Spinal cord (tissue), 10 donors: ENCODE results near the gene UBE2E2. TPM values are rescaled to one million over a fixed set of nuclear protein-coding genes. Genes with fewer than 3 reads are reported as not detected.

ENCODE experiments used
- DNase-seq, 6 donors: peaks; one replicate each; pipeline versions ENCODE4 v3.0.0 to v3.0.0-alpha.2; 2013 to 2015; ENCODE audit warnings: low spot score in 6 of 6, low read depth in 4 of 6
- H3K27ac ChIP-seq: one replicate; pipeline ENCODE4 v1.5.1; 2013; ENCODE audit warnings: low read depth, low read length, control low read depth
- H3K27me3 ChIP-seq: one replicate; pipeline ENCODE4 v1.6.1; 2013; ENCODE audit warnings: low read length; ENCODE audit not compliant: control insufficient read depth, insufficient read depth
- H3K36me3 ChIP-seq: one replicate; pipeline ENCODE4 v1.6.1; 2013; ENCODE audit warnings: low read length; ENCODE audit not compliant: control insufficient read depth, insufficient read depth
- H3K4me1 ChIP-seq: one replicate; pipeline ENCODE4 v1.6.1; 2013; ENCODE audit warnings: low read length; ENCODE audit not compliant: control insufficient read depth, insufficient read depth
- H3K4me3 ChIP-seq: one replicate; pipeline ENCODE4 v1.5.1; 2013; ENCODE audit warnings: low read depth, low read length, control low read depth
- H3K9me3 ChIP-seq: one replicate; pipeline ENCODE4 v1.6.1; 2013; ENCODE audit warnings: low read length; ENCODE audit not compliant: control insufficient read depth, insufficient read depth
- WGBS: methylation state at CpG from one replicate; pipeline ENCODE4 v1.1.5; 2013; ENCODE audit warnings: missing lambda C conversion rate; ENCODE audit not compliant: insufficient coverage; 5-methylcytosine and 5-hydroxymethylcytosine counted together
- polyA plus RNA-seq, 2 donors: library from polyadenylated mRNA; unstranded; fragments of 120-200 nt; gene quantifications; one replicate each; pipeline ENCODE4 v1.2.1, GENCODE V29; 2013; ENCODE audit not compliant: insufficient read length in 2 of 2
- total RNA-seq, 2 donors: library from RNA; depleted of rRNA in 1 of 2; stranded (reverse); fragments of 120-200 nt in 1 of 2; fragments of >200 nt in 1 of 2; gene quantifications; one replicate each; pipeline versions ENCODE4 v1.2.3 to v1.2.4, GENCODE V29; 2013 to 2014
- donor health status: healthy.

The UBE2E2 gene
- total and polyA plus RNA-seq, 4 donors, result 38.8 to 144 (median 82.6) TPM

DNA sequence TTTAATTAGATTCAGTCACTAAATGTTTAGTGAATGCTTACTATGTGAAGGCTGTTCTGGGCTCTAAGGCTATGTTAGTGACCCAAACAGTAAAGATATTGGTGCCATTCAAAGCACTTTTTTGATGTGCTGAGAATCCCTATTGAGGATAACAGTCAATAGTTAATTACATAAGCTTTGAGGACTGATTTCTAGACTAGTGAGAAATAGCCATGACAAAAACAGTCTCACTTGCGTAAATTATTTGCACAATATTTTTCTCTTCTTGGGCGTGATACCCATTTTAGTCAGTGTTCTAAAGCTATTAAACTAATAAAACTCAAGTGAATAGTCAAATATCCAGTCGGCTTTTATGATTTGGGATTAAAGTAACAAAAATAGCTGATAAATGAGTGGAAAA, 74.6 kb downstream of the UBE2E2 start:
- H3K9me3 ChIP-seq, result no peaks in the 10 kb centered on the region
- H3K27ac ChIP-seq, result no peak overlapping the region
- 90% methylated on average over 2 of the region's 3 CpGs for WGBS
- H3K36me3 ChIP-seq, result no peaks in the 10 kb centered on the region
- H3K4me1 ChIP-seq, result no peaks in the 10 kb centered on the region
- no peak for DNase-seq
- H3K4me3 ChIP-seq, result no peak overlapping the region
- no peaks in the 10 kb centered on the region for H3K27me3 ChIP-seq

DNA sequence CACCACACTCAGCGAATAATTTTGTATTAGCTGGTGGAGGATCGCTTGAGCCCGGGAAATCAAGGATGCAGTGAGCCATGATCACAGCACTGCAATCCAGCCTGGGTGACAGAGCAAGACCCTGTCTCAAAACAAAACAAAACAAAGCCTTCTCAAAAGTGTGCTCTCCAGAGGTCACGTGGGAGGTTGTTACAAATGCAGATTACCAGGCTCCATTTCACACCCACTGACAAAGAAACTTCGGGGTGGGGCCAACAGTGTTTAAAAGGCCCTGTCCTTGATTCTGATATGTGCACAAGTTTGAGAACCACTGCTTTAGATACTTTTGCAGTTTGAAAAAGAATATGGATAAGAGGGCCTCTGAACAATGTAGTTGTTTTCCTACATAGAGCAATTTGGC, 80.5 kb downstream of the UBE2E2 start:
- Histone ChIP-seq H3K9me3 (peaks cover 12% of the 10 kb centered on the region), H3K36me3 (no peaks in the 10 kb centered on the region), H3K4me1 (no peaks in the 10 kb centered on the region), H3K27me3 (no peaks in the 10 kb centered on the region), H3K4me3 (no peak overlapping the region), H3K27ac (no peak overlapping the region)
- no peak for DNase-seq
- WGBS, result 72% methylated on average over 3 of the region's 5 CpGs

DNA sequence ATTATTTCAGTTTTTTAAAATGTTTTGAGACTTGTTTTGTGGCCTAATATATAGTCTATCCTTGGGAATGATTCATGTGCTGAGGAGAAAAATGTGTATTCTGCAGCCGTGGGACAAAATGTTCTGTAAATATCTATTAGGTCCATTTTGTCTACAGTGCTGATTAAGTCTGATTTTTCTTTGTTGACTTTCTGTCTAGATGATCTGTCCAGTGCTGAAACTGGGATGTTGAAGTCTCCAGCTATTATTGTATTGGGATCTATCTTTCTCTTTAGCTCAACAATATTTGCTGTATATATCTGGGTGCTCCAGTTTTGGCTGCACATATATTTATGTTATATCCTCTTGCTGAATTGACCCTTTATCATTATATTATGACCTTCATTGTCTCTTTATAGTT, 85.2 kb downstream of the UBE2E2 start:
- no peaks in the 10 kb centered on the region for H3K4me1 ChIP-seq
- no peaks in the 10 kb centered on the region for H3K36me3 ChIP-seq
- no peak overlapping the region for H3K4me3 ChIP-seq
- H3K9me3 ChIP-seq, result peaks cover 12% of the 10 kb centered on the region
- no peak for DNase-seq
- no CpG with 5 or more reads among the region's 1 CpG for WGBS
- no peak overlapping the region for H3K27ac ChIP-seq
- H3K27me3 ChIP-seq, result no peaks in the 10 kb centered on the region

DNA sequence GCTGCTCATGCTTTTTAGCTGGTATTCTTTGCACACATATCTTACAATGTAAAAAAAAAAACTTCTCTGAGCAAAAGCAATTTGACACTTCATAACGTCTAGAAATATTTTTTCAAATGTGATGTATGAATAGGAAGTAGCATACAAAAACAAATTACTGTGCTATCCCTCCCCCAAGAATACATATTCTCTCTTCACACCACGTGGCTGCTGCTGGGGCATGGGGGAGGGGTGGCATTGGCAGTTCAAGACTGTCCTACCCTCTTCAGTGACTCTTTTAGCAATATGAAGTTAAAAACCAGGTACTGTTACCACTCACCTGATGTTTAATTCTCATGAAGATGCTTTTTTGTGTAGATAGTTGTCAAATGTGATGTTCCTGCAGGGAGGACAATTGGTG, 85.6 kb downstream of the UBE2E2 start:
- no peak for DNase-seq
- Histone ChIP-seq H3K27ac (no peak overlapping the region), H3K36me3 (no peaks in the 10 kb centered on the region), H3K27me3 (no peaks in the 10 kb centered on the region), H3K9me3 (peaks cover 12% of the 10 kb centered on the region), H3K4me1 (no peaks in the 10 kb centered on the region), H3K4me3 (no peak overlapping the region)
- no CpG with 5 or more reads among the region's 2 CpGs for WGBS

DNA sequence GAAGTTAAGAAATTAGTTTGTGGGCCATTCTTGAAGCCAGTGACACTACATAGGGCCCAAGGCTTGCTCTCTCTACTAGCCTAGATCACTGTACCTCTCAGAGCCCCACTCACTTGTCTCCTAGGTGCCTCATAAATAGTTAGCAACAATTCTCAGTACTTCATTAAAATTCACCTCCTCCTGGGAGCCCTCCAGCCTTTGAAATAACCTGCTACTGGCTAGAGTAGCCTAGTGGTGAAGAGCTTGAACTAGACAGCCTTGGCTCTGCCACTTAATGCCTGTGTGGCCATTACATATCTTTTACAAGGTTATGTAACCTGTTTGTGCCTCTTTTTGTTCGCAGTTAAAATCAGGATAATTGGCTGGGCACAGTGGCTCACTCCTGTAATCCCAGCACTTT, 89.3 kb downstream of the UBE2E2 start:
- H3K27ac ChIP-seq, result no peak overlapping the region
- H3K36me3 ChIP-seq, result no peaks in the 10 kb centered on the region
- H3K9me3 ChIP-seq, result peaks cover 2% of the 10 kb centered on the region
- WGBS, result 100% methylated on average over 1 of the region's 1 CpG
- no peaks in the 10 kb centered on the region for H3K27me3 ChIP-seq
- H3K4me1 ChIP-seq, result no peaks in the 10 kb centered on the region
- DNase-seq, result no peak
- H3K4me3 ChIP-seq, result no peak overlapping the region

DNA sequence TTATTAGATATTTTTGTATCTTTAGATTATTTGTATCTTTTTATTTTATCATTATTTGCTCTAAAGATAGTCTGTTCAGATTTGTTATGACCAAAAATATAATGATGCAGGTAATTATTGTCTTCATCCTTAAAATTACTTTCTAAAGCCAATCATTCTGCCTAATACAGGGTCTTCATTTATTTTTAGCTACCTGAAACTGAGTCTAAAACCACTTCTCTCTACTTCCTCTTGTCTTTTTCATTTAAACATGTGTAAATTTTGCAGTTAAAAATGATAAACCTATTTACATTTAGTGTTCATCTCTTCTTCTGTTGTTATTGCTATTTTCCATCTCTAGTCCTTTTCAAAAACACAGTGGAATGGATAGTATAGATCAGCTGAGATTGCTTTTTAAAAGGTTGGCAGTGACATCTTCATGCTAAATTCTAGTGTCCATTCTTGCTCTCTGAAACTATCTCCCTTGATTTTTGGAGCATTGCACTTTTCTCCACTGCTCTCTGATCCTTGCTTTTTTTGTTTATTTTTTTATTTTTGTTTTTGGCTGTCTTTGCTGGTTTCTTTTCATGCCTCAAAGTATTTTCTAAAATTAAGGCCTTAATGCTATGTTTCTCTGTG, 91.8 kb downstream of the UBE2E2 start:
- H3K4me1 ChIP-seq, result no peaks in the 10 kb centered on the region
- H3K9me3 ChIP-seq, result no peaks in the 10 kb centered on the region
- H3K27ac ChIP-seq, result no peak overlapping the region
- H3K27me3 ChIP-seq, result no peaks in the 10 kb centered on the region
- no peak overlapping the region for H3K4me3 ChIP-seq
- no peaks in the 10 kb centered on the region for H3K36me3 ChIP-seq
- DNase-seq, result no peak

DNA sequence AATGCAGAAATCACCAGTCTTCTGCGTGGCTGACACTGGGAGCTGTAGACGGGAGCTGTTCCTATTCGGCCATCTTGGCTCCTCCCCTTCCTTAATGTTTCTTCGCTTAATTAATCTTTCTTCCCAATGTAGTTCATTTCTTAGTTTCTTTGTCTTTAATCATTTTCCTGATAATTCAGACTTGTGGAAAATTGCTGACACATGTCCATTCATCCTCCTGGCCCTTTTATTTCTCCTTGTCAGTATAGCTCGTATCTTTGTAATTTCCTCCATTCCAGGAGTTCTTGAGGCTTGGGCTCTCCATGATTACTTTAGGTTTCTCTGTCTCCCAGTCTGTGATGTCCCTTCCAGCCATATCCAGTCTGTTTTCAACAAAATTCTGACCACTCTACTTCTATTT, 98.7 kb downstream of the UBE2E2 start:
- H3K27me3 ChIP-seq, result no peaks in the 10 kb centered on the region
- WGBS, result 65% methylated on average over 5 of the region's 5 CpGs
- DNase-seq, result no peak

DNA sequence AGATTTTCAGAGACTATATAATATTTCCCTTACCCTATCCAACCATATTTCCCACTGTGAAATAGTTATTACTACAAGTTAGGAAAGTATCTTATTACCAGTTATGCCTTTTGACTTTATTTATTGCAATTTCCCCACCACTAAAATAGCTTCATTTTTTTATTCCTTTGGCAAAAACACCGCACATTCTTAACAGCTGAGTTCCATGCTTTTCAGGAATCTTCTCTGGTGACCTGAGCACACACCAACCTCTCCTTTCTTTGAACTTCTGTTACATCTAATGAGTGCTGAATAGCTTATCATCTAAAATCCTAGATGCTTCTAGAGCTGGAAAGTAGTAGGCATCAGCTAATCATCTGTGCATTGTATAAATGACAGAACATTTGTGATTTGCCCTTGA, 99.1 kb downstream of the UBE2E2 start:
- WGBS, result no CpG with 5 or more reads among the region's 1 CpG
- Histone ChIP-seq H3K9me3 (peaks cover 2% of the 10 kb centered on the region), H3K27me3 (no peaks in the 10 kb centered on the region), H3K4me3 (no peak overlapping the region), H3K36me3 (no peaks in the 10 kb centered on the region), H3K4me1 (no peaks in the 10 kb centered on the region), H3K27ac (no peak overlapping the region)
- DNase-seq, result no peak

More for the DNA sequence above, 98.7 kb downstream of the UBE2E2 start:
- Histone ChIP-seq H3K36me3 (no peaks in the 10 kb centered on the region), H3K4me1 (no peaks in the 10 kb centered on the region), H3K4me3 (no peak overlapping the region), H3K9me3 (no peaks in the 10 kb centered on the region), H3K27ac (no peak overlapping the region)

DNA sequence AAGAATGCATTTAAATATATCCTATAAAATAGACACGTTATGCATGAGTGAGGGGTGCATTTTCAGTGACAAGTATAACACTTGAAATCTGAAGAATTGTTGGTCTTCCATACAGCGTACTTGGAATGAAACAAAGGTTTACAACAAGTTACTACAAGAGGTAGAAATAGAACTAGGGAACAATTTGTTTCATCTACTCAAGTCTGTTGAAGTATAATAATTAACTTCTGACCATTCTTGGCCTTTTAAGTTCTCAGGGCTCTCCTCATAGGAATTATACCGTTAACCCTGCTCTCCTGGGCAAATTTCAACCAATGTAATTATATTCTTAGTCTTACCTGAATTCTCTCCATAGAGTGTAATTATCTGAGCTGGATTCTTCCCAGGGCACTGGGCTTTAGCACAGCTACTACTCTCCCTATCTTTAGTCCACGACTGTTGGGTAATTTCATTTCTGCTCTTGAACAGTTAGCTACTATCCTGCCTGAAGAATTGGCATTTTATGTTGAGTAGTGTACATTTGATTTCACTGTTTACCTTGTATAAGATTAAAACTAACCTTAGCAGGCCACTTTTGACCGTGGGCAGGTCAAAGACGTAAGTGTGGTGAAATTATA, 100.6 kb downstream of the UBE2E2 start:
- H3K4me1 ChIP-seq, result no peaks in the 10 kb centered on the region
- H3K4me3 ChIP-seq, result no peak overlapping the region
- DNase-seq, result no peak
- no peaks in the 10 kb centered on the region for H3K27me3 ChIP-seq
- no peak overlapping the region for H3K27ac ChIP-seq
- WGBS, result no CpG with 5 or more reads among the region's 6 CpGs
- no peaks in the 10 kb centered on the region for H3K36me3 ChIP-seq
- H3K9me3 ChIP-seq, result peaks cover 2% of the 10 kb centered on the region

DNA sequence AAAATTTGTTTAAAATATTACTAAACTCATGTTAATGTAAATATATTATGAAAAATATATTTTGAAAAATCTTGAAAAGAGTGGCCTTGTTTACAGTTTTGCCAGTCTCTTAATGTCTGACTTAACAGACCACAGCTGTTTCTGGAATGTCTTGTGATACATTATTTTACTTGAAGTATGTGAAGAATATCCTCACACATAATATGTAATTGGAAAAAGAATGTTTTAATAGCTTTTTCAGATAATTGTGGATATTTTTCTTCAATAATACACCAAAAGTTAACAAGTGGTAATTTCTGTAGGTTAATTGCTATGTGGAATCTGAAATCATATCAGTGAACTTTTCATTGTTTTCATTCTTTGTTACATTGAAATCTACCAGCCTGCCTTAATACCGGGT, 101.3 kb downstream of the UBE2E2 start:
- H3K4me3 ChIP-seq, result no peak overlapping the region
- no peaks in the 10 kb centered on the region for H3K4me1 ChIP-seq
- H3K27ac ChIP-seq, result no peak overlapping the region
- WGBS, result no CpG with 5 or more reads among the region's 1 CpG
- no peaks in the 10 kb centered on the region for H3K36me3 ChIP-seq
- peaks cover 2% of the 10 kb centered on the region for H3K9me3 ChIP-seq
- H3K27me3 ChIP-seq, result no peaks in the 10 kb centered on the region
- DNase-seq, result no peak
